ENCODE data around the gene PNPO.

The PNPO gene

DNA sequence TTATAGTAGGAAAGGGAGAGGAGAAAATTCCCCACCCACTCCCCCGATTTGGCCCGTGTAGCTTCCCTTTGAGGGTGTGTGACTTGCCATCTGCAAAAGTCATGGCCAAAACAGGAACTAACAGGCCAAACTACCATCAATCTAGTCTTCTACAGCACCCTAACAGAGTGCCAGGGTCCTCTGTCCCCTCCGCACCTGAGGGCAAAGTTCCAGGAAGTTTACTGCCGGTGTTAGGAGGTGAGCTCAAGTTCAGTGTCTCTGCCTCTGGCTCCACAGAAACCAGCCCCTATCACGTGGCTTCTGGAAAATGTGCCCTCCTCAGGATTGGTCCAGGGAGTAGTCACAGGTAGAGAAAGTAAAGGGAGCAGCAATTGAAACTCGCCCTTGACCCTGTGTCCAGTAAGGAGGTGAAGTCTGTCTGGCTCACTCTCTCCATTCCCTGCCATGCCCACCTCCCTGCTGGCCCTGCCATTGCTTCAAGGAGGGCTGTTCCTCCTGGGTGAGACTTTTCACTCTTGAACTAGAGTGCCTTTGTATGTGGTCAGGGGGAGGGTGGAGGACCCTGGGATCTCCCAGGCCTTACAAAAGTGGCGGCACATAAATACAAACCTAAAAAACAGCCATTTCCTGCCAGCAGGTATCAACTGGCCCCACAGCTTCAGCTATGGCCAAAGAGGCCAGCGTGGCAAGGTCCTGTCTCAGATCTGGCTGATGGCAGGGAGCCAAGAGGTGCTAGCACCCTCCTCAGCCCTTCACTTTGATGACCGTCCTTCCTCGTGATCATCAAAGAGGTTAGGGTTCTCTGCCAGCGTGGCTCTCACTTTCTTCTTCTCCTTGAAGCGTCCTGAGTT is 11.0 kb downstream of the PNPO start:
- no peak for DNase-seq

DNA sequence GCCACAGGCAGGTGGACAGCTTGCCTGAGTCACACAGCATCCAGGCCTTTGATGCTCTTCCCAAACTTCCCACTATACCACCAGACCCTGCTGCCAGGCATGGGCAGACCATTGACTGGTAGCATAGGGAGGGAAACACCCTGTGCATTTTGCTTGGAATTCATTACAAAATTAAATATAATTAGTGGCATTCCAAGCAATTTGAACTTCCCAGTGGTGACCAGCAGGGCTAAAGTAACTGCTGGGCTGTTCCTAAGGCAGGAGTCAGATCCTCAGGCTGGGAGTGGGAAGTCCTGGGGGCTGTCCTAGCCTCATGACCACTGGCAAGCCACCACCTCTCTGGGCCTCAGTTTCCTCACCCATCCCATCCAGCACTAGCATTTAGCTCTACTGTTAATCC is 12.5 kb downstream of the PNPO start:
- no peak for DNase-seq

DNA sequence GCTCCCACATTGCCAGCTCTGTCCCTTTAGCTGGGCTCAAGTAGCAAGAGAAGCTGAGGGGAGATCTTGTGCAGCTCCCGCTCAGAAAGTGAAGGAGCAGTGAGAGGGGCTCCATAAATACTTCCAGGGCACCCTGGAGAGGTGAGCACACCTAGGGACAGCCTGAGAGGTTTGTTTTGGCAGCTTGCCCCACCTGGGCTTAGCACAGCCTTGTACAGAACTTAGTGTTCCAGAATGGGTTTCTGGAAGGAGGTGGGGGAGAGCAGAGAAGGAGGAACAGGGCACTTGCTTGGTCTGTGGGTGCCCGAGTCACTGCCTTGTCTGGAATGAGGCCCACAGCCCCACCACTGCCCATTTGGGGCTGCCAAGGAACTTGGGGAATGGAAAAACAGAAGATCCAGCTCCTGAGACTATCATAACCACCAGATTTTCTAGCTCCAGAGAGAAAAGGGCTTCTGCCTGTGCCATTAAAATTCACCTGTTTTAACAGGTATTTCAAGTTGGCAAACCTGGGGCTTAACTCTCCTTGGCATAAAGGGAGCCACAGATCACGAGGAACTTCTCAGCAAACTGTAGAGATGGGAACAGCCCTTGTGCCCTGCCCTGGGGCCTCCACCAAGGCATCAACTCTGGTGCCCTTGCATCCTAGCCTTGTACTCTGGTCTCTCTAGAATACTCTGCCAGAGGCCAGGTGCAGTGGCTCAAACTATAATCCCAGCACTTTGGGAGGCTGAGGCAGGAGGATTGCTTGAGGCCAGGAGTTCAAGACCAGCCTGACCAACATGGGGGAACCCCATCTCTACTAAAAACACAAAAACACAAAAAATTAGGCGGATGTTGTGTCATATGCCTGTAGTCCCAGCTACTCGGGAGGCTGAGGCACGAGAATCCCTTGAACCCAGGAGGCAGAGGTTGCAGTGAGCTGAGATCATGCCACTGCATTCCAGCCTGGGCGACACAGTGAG is 14.4 kb downstream of the PNPO start:
- peak; percentile 24 for DNase-seq

DNA sequence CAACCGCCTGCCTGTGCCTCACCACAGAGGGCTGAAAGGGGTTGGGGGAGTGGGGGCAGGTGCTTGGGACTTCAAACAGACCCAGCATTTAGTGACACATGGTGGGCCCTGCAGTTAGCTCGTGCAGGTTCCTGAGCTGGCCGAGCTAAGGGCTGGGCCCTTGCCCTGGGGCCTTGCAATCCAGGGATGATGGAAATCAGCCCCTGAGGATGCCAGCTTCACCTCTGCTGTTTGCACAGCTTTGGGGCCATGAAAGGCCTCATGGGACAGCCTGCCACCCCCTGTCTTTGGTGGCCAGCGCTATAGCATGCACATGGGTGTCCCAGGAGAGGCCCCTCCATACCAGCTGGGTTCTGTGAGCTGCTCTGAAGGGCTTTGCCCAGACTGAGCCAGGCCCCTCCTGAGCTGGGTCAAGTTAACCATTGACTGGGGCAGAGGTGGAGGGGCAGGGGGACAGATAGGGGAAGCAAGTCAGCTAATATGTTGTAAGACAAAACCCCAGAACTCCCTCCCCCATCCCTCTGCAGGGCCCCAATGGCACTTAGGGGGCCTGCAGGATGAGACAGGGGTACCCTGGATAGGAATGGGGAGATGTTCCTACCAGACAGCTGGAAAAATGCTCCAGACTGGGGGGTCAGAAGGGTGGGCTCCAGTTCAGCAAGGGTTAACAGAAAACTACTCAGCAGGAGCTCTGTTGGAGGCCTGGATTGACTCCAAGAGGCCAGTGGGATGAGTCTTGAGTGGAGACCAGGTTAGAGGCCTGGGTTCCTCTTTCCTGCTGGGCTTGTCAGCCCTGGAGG is 15.6 kb downstream of the PNPO start:
- no peak for DNase-seq

DNA sequence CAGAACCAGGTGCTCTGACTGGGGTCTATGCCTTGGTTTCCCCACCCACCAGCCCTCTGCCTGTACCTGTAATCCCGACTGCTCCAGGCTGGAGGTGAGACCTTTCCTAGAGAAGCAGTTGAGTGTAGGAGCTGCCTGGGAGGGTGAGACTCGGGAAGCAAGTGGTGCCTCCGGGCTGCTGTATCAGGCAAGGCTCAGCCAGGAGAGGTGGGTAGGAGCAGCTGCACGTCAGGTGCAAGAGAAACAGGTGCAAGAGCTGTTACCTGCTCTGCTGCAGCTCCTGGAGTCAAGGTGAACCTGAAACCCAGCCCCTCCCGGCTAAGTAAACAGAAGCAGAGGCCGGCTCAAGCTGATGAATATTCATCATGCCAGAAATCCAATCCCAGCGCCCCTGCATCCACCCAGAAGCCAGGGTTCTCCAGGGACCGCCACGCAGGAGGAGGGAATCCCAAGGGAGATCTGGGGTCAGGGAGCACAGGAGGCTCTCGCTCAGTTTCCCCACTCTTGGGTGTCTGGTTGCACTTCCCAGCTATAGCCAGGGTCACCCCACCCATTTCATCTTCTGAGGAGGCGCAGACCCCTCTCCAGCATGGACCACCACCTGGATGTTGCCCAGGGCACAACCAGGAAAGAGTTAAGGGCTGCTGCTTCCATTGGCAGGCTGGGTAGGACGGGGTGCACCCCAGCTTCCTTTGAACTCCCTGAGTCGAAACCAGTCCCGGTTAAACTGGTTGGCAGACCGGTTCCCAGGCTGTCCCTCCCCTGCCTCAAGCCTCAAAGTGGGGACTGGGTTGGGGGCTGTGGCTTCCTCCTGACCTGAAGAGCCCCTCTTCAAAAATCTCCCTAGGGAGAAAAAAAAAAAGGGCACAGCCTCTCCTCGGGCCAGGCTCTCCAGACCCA is 16.5 kb downstream of the PNPO start, which contains the start of gene PRR15L:
Gene PRR15L, minus strand, starts transcription at position 293 of the 900 bp plus-strand sequence. CDS start 4,649 bp downstream, outside the sequence.
- peak; percentile 5 for DNase-seq

DNA sequence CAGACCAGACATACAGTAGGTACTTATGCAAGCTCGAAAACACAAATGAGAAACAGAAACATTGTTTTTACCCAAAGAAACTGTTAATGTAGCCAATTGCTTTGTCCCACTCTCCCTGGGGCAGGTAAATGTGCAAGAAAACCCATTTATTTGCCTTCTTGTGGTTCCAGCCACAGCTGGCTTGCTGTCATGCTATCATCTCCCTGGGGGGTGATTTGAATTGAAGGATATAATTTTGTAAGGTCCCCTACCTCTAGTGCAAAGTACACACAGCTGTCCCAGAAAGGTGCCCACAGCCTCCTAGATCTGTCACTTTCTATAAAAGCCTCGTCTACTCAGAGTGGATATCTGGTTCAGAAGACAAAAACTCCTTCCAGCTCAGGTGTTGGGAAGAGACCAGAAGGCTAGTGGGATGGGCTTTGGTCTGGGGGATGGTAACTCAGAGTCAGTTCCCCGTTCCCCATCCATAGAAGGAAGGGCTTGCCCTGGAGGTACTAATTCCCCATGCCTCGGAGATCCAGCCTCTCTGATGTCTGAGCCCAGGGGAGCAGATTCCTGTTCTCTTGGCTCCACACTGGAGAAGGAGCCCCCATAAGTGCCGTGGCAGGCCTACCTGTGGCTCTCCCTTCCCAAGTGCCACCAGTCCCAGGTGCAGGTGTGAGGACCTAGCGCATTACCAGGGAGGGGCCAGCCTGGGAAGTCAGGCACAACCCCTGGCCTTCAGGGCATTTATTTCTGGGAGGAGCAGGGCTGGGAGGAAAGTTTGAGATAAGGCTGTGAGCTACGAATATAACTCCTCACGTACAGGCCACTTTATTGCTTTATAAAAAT is 18.7 kb downstream of the PNPO start:
- DNase-seq = no peak

DNA sequence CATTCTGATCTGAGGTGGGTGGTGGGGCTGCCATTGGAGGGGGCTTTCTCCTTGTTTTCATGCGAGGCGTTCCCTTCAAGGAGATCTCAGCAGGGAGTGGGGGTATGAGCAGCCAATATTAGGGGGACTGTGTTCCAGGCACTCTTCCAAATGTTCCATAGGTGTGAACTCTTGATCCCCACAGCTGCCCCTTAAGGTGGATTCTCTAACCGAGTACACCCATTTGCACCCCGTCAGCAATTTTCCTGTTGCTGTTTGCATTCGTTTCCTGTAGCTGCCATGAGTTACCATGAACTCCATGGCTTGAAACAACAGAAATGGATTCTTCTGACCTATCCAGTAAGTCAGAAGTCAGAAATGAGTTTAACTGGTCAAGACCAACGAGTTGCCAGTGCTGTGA is 20.0 kb downstream of the PNPO start:
- DNase-seq = no peak

DNA sequence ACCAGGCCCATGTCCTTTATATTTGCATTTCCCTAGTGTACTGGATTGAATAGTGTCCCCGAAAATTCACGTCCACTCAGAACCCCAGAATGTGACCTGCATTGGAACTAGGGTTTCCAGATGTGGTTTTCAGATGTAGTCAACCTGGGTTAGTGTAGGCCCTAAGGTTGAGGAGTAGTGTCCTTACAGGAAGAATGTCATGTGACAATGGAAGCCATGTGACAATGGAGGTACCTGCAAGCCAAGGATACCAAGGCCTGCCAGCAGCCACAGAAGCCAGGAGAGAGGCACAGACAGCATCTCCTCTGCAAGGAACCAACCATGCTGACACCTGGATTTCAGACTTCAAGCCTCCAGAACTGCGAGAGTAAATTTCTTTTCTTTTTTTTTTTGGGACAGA is 21.5 kb downstream of the PNPO start:
- DNase-seq = no peak

DNA sequence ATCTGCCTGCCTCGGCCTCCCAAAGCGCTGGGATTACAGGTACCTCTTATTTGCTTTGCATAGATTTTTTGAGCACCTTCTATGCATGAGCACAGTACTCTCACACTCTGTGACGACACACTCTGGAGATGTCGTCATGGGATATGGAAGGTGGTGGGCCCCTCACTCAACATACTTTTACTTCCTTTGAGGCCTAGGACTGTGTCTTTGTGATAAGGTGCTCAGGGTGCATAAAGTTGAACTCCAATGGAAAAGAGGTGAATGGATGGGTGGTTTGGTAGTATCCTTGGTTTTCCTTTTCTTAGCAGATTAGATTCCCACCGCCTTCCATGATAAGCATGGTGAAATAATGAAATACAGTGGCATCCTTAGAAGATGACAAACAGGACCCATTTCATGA is 23.5 kb downstream of the PNPO start:
- DNase-seq = no peak

DNA sequence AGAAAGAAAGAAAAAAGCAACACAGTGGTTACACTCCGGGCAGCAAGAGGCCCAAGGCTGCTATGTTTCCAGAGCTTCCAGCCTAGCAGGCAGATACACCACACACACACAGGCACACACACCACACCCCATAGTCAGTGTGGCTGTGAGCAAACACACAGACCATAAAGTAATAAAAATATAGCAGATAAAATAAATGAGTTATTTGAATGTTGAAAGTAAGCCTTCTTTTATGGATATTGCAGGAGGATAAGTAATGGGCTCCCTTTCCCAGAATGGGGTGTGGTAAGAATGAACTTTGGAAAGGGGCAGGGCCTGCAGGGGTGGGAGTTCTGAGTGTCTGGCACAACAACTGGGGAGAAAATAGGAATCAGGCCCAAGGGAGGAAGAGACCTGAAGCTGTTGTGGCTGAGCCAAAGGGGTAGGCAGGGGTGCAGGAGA is 24.7 kb downstream of the PNPO start:
- no peak for DNase-seq

DNA sequence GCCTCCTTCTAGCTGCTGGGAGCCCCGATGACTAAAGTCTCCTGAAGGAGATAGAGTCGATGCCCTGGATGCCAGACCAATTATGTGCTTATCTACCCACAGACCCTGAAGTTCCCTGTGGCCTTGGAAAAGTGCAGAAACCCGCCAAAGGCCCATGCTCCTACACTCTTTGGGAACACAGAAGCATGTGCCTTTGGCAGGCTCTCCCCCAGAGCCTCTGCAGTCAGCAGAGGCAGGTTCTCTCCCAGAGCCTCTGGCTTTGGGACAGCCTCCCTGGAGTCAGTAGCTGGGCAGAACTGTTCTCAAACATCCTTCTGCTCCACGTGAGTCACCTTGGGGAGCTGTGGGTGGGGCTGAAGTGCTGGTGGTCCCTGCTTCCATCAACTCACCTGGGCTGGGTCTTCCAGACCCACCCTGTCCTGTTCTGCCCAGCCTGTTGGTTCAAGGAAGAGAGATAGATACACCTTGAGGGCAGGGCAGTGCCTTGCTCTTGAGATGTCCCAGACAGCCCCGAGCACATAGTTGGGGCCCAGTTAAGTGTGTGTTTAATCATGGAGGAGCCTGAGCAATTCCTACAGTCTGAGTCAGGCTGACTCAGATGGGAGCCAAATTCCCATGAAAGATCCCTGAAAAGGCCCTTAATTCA is 26.4 kb downstream of the PNPO start:
- DNase-seq = peak; percentile 22

DNA sequence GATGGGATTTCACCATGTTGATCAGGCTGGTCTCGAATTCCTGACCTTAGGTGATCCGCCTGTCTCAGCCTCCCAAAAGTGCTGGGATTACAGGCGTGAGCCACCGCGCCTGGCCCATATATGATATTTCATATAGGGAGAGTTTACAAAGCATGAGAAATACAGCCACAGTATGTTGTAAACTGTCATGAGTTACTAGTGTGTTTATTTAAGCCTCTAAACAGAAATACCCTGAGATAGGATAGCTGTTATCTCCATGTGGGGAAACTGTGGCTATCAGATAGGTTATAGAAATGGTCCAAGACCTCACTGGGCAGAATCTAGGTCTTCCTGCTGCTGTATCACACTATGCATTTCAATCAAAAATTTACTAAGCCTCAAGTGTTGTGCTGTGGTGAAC is 27.5 kb downstream of the PNPO start:
- DNase-seq = no peak

DNA sequence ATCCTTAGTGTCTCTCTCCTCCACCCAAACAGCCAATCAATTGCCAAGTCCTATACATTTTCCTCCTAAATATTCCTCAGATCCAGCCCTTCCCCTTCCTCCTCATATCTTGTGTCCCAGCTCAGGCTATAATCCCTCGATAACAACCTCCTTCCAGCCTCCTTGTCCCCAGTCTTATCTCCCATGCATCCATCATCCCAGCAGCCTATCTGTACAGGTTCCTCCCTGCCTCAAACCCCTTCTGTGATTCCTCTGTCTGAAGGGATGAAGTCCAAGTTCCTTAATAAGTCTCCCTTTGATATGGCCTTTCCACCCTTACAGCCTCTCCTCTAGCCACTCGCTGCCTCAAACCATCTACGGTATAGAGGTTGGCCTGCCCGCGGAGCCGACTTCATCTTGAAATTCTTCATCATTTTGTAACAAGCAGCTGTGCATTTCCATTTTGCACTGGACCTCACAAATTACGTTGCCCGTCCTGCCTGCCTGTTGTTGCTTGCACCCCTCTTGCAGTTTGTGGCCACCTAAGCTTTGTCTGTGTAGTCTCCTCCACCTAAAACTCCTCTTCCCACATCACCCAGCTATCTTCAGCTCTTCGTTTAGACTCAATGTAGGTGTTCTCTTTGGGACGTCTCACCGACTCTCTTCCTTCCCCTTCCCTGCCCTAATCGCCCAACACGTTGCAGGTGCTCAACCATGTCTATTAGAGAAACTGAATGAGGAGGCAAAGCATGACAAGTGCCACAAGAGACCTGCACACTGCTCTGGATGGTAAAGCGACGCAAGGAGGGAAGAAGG is 28.8 kb downstream of the PNPO start:
- no peak for DNase-seq

DNA sequence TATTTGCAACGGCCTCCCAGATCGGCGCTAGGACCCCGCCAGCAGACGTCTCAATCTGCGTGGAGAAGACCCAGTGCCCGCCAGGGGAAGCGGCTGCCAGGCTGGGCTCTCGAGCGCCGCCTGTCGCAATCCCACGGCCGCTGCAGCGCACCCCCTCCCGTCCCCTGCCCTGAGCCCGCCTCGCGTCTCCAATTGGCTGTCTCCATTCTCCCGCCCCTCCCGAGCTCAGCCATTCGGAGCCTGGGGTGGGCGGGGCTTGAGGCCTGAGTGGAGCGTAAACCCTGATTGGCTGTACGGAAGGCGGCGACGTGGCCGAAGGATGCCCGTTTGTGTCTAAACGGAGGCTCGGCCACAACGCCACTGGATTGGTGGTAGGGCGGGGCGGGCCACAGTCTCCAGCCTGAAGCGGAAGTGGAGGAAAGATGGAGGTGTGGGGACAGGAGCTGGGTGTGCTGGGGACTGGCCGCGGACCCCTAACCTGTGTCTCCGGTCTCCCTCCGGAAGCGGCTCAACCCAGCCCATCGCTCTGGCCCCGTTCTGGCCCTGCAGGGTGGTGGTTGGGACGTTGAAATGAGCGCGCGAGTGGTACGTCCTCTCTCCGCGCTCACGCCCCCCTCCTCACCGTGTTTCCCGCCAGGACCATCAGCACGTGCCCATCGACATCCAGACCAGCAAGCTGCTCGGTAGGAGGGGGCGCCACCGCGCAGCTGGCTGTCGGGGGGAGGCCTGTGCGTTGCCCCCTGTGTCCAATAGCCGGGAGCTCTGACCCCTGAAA is 29.5 kb downstream of the PNPO start, which contains the start of gene CDK5RAP3:
Gene CDK5RAP3, plus strand, starts transcription at position 389 of the 775 bp plus-strand sequence. Its CDS starts 34 bp downstream, at position 423.
- DNase-seq = peak; percentile 98

DNA sequence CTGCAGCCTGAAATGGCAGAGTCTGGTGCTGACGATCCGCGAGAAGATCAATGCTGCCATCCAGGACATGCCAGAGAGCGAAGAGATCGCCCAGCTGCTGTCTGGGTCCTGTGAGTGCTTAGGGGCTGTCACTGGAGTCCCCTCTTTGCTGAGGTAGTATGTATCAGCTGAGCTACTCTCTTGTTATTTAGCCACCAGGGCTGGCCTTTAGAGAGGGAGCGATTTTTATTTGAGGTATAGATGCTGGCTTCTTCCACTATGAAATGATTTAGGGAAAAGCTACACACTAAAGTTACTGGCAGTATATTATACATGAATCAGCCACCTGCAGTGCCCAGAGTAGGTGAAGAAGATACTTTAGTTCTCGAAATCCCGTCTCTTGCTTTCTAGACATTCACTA is 32.2 kb downstream of the PNPO start:
- no peak for DNase-seq

DNA sequence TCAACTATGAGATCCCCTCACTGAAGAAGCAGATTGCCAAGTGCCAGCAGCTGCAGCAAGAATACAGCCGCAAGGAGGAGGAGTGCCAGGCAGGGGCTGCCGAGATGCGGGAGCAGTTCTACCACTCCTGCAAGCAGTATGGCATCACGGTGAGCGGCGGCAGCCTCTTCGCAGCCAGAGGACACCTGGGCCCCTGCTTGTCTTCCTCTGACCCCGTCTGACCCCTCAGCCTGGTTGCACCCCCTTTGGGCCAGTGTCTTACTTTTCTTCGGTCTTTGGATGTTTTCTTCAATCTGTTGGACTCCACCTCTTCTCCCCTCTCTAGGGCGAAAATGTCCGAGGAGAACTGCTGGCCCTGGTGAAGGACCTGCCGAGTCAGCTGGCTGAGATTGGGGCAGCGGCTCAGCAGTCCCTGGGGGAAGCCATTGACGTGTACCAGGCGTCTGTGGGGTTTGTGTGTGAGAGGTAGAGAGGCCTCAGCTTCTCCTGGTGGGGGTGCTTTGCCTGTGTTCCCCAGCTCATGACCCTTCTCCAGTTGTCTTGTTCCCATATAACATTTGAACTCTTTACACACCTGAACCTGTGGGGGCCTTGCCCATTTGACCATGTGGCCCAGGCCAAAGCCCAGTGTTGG is 33.9 kb downstream of the PNPO start:
- no peak for DNase-seq

DNA sequence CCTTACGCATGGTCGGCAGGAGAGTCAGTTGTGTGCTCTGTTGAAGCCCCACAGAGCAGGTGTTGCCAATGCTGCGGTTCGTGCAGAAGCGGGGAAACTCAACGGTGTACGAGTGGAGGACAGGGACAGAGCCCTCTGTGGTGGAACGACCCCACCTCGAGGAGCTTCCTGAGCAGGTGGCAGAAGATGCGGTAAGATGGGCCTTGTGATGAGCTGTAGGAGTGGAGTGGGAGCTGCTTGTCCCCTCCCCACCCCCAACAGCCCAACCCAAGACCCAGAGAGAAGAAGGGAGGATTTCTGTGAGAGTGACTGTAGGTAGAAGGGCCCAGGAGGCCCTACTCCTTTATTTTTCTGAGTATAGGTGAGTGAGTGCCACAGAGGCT is 34.4 kb downstream of the PNPO start:
- no peak for DNase-seq

DNA sequence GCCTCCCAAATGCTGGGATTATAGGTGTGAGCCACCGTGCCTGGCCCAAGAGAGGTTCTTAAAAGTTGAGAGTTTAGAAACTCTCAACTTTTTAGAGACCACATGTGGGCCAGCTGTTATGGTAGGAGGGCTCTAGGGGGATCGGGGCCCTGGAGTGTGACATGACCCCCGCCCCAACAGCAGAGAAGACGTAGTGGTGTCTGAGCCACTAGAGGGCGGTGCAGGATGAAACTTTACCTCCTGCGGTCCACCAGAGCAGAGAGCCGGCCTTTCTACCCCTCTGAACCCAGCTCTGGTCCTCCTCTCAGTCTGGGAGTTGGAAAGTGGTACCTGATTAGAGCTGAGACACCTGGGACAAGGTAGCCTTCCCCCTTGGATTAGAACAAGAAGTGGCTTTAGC is 37.0 kb downstream of the PNPO start:
- peak; percentile 37 for DNase-seq

Data from kidney glomerular epithelial cell (primary cell).